NCI-H2081 treated with DMSO at 0.1 percent for 48 hours (cell line): ENCODE results near the gene C11orf71.

Experiments
- DNase-seq: peaks from one replicate; lab custom pipeline; 2025; lab: John Stamatoyannopoulos, UW

The C11orf71 gene

DNA sequence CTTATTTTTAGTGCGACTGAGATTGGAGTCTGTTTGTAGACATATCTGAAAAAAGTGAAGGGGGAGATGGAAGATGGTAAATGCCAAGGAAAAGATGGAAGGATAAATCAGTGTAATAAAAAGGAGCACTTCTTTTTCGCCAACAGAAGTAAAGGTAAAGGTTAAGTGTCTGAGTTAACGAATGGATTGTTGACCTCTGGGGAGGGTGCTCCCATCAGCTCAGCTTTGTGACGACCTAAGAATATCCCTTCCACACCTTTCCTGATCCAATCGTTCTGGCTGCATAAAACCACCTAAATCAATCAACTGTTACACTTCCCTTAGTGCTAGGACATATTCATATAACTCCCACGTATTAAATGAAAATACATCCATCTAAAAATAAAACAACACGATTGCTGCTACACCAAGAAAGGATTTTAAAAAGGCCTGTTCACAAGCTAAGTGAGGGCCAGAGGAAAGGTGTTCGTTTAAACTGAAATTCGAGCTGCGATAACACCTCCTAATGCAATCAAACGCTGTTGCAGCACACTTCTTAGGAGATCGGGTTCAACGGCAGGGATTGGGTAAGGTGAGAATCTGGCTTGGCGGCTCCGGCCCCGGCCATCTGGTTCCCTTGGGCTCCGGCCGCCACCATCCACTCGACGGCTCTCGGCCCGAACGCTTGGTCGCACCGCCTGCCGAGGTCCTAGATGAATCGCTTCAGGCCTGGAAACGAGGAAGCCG is 658 bp downstream of the C11orf71 start:
- DNase-seq, result no peak

DNA sequence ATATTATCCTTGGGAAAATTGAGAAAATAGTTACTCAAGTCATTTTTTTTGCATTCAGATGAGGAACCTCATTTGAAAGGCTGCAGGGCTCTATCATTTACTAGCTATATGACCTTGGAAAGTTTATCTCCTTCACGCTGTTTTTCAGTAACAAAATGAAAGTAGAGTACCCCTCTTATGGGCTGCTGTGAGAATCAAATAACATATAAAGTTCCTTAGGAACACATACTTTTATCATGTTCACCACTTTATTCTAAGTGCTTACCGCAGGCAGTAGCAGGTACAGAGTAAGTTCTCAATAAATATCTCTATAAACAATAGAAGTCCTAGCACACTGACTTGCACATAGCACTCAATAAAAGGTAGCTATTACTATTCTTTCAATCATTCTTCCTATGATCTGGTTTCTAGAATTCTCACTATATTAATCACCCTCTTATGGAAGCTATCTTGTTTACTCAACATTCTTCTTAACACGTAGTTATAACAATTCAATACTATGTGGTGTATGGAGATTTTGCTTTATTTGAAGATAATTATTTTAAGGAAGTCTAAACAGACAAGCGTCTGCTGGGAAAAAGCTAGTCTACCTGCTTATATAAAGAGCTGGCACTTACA is 1.9 kb downstream of the C11orf71 start:
- no peak for DNase-seq

DNA sequence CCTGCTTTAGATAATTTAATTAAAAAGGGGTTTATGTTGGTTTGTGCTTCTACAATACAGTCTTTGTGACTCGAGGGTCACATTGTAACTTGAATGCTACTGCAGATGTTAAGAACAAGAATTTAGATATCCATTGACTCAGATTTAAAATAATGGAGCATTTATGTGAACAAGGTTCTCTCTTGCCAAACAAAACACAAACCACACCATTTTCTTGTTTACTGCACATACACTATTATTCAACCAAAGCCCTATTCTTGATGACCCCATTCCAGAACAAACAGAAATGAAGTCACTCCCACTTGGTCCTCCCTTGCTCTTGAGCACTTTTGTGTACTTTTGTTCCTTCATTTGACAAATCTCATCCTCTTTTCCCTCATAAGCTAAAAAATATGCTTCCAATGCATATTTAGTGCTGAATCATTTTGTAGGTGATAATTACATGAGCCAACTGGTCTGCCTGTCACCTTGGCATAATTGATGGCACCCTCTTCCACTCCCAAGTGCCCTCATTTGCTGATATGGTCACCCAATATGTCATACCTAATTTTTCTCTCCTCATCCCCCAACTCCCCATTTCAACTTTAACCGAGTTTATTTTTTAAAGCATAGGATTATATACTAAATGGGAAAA is 2.8 kb downstream of the C11orf71 start:
- no peak for DNase-seq

DNA sequence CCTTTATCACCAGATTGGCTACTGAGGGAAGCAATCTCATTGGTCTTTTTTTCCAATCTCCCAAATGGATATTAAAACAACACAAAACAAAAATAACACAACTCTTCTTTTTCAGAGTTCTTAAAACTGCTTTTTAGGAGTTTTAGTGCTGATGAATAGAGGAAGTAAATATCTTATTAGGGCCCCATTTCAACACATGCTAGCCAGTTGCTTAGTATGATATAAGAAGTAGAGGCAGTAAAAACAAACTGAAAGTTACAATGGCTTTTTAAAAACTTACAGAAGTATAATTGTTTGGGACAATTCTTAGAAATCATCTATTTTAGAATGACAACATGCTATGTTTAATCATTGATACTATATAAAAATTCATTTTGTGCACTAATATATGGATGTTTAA is 3.4 kb downstream of the C11orf71 start:
- DNase-seq, result no peak

GRCh38 chr11:114395736-114396135 is 4.6 kb downstream of the C11orf71 start:
- no peak for DNase-seq

GRCh38 chr11:114392735-114393667 is 7.3 kb downstream of the C11orf71 start:
- no peak for DNase-seq

GRCh38 chr11:114386545-114386944 is 13.8 kb downstream of the C11orf71 start:
- no peak for DNase-seq

- no peak for DNase-seq
Measured at GRCh38 chr11:114386131-114386530, 14.2 kb downstream of the C11orf71 start.

- DNase-seq, result no peak
Measured at GRCh38 chr11:114384487-114384886, 15.8 kb downstream of the C11orf71 start.

GRCh38 chr11:114382509-114382908 is 17.8 kb downstream of the C11orf71 start:
- DNase-seq, result no peak

- no peak for DNase-seq
Measured at GRCh38 chr11:114379394-114380069, 20.8 kb downstream of the C11orf71 start.

GRCh38 chr11:114377612-114378267 is 22.6 kb downstream of the C11orf71 start:
- no peak for DNase-seq

- DNase-seq, result no peak
Measured at GRCh38 chr11:114375052-114375451, 25.3 kb downstream of the C11orf71 start.

GRCh38 chr11:114368918-114369680 is 31.2 kb downstream of the C11orf71 start:
- DNase-seq, result no peak

GRCh38 chr11:114367244-114367957 is 32.9 kb downstream of the C11orf71 start:
- no peak for DNase-seq

- DNase-seq, result no peak
Measured at GRCh38 chr11:114366331-114367243, 33.7 kb downstream of the C11orf71 start.

DNA sequence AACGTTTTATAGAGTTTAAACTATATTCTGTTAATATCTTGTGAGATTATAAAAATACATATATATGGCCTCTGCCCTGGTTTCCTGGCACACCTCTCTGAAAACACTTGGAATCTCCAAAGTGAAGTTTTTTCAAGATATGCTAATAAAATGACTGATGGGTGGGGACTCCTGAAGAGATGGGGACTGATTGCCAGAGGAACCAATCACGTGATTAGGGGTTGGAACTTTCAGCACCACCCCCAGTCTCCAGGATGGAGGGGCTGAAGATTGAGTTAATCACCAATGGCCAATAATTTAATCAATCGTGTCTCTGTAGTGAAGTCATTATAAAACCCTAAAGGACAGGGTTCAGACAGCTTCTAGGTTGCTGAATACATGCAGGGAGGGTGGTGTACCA is 37.4 kb downstream of the C11orf71 start:
- no peak for DNase-seq

- no peak for DNase-seq
Measured at GRCh38 chr11:114362326-114362725, 38.0 kb downstream of the C11orf71 start.

- DNase-seq, result no peak
Measured at GRCh38 chr11:114359342-114359741, 41.0 kb downstream of the C11orf71 start.
